Embryonic facial prominence (tissue), 1 donor: ENCODE data around the gene TSHZ1.

Experiments used
- DNase-seq: peaks from one replicate; pipeline ENCODE4 v3.0.0-alpha.2; 2016; ENCODE audit errors: extremely low spot score

Gene TSHZ1

GRCh38 chr18:75248426-75249174 is 38.0 kb downstream of the TSHZ1 start:
- DNase-seq, result no peak

- no peak for DNase-seq
Observed at GRCh38 chr18:75249175-75249518, 38.5 kb downstream of the TSHZ1 start.

DNA sequence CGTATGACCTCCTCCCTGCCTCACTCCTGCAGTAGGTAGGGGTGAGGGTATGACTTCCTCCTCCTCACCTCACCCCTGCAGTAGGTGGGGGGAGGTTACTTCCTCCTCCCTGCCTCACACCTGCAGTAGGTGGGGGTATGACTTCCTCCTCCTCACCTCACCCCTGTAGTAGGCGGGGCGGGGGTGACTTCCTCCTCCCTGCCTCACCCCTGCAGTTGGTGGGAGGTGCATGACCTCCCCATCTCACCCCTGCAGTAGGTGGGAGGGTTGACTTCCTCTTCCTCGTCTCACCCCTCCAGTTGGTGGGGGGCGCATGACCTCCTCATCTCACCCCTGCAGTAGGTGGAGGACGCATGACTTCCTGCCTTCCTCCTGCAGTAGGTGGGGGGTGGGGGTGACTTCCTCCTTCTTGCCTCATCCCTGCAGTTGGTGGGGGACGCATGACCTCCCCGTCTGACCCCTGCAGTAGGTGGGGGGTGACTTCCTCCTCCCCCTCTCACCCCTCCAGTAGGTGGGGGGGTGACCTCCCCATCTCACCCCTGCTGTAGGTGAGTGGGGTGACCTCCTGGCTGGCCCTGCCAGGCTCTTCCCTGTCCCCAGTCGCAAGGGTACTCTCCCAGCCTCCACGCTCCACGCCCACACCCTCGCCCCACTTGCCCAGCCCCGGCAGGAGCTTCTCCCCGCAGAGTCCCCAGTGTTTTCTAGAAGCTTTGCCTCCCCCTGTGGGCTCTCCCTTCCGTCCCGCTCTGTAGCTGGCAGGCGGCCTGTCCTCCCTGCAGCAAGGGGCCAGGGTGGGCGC is 39.3 kb downstream of the TSHZ1 start:
- DNase-seq, result no peak

- no peak for DNase-seq
Observed at GRCh38 chr18:75250471-75250821, 39.8 kb downstream of the TSHZ1 start.

- no peak for DNase-seq
Observed at GRCh38 chr18:75251466-75251865, 40.9 kb downstream of the TSHZ1 start.

GRCh38 chr18:75252136-75252535 is 41.5 kb downstream of the TSHZ1 start:
- DNase-seq, result no peak

- DNase-seq, result no peak
Observed at GRCh38 chr18:75253043-75253442, 42.4 kb downstream of the TSHZ1 start.

DNA sequence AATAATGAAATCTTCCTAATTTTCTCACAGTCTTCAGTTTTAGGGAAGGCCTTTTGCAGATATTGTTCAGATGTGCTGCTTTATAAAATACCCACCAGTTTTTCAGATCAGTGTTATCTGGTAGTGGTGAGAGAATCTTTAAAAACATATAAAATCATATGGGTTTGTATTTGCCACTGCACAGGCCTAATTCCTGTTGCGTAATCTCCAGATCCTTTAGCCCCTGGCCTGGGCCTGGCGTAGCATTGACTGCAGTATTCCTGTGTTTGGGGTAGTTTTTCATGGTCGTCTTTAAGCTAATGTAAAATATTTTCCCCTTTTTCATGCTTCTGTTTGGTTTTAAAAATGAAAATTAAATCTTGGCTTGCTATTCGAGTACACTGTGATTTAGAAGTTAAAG is 43.2 kb downstream of the TSHZ1 start:
- DNase-seq, result no peak

DNA sequence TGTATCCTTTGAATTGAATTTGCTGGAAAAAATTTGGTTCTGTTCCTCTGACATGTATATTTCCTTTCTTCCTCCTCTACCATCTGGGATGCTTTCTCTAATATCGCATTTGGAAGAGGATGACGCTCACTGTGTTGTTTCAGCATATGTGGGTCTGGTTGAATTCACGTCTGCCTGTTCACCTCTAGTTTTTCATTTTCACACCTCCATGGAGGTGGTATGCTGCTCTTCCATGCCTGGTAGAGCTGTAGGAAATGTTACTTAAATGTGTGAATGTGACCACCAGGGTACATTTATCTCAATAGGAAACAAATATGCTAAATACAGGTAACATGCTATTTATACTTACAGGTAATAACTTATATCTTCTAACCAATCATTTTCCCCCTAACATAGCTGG is 44.5 kb downstream of the TSHZ1 start:
- DNase-seq, result no peak

GRCh38 chr18:75256376-75256775 is 45.8 kb downstream of the TSHZ1 start:
- DNase-seq, result no peak

DNA sequence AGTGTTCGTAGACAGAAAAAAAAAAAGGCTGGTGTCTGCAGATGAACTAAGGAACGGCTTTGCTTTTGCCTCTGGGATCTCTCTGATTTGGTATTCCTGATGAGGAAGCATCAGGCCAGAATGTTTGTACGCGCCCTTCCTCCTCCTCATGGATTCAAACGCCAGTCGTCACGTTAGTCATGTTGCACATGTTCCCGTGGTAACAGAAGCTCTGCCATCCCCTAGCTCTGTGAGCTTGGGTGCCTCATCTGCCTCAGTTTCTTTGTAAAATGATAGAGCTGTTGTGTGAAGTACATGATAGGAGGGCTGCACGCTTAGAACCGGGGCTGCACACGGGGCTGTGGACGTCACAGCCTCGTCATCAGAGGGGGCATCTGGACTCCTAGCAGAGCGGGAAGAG is 47.0 kb downstream of the TSHZ1 start:
- DNase-seq, result no peak

DNA sequence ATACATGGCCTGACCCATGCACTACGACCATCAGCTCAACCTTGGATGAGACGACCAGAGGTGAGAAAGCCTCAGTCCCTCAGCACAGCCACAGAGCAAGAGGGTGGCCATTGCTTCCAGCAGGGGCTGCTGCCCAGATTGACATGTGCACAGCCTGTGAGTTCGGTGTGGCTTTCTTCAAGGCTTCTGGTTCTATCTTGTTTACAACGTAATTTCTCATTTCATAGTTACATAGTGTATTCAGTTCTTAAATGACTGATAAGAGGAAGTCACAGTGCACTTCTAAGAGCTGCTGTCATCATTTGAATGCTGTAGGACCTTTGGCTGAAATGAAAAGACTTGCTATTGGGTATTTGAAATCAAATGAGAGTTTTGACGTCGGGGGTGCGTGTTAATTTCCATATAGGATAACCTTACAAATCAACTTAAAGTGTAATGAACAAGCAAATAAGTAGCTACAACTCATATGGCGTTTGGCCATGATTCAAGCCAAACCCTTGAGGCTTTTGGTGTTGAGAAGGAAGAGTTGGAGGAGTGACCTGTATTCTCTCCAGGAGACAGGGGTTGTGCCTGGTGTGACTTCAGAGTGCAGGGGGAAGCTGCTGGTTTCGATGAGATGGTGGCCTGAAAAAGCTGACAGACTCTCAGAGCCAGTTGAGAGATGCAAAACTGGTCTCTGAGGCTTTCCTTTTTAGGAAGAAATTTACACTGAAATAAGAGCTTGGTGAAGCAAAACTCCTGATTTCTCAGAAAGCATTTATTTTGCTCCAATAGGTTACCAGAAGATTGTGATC is 51.0 kb downstream of the TSHZ1 start:
- DNase-seq, result no peak

- no peak for DNase-seq
Observed at GRCh38 chr18:75262511-75262910, 51.9 kb downstream of the TSHZ1 start.

DNA sequence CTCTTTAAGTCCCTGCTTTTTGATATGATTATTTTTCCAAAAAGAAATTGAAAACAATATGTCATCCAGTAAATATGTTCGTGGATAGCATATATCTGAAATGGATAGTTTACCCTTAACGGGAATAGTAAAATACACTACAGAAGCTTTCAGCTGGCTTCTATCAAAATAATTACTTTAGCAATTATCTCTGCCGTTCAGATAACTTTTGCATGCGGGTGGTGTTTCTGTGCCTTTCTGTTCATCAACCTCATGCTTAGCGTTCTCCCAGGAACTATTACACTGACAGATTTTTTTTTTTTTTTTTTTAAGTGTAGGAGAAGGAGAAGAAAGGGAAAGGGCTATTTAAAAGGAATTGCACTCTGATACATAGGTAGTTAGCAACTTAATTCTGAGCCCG is 53.6 kb downstream of the TSHZ1 start:
- no peak for DNase-seq

DNA sequence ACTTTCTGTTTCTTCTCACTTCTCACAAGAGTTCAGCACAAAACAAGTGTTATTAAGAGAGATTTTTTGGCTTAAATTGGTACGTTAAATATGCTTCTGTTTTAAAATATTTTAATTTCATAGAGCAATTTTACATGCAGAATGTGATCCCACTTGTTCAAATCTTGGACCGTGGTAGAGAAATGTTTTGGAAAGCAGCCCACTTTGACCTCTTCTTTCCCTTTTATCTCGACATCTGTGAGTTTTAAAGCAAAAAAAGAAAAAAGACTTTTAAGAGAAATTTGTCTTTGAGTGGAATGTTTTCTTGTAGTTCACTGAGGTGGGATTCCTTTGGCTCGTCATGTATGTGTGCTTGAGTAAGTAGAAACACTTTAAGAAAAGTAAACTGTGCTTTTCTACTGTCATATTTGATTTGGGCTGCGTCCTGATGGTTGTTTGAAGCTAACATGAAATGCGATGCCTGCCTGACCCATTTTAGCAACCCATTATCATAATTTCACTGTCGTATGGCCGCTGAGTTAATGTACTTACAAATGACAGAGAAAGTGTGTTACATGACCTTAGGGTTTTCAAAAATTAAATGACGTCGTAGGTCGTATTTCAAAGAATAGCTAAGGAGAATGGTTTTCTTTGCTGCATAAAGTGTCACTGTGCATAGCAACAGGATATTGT is 54.5 kb downstream of the TSHZ1 start:
- no peak for DNase-seq

DNA sequence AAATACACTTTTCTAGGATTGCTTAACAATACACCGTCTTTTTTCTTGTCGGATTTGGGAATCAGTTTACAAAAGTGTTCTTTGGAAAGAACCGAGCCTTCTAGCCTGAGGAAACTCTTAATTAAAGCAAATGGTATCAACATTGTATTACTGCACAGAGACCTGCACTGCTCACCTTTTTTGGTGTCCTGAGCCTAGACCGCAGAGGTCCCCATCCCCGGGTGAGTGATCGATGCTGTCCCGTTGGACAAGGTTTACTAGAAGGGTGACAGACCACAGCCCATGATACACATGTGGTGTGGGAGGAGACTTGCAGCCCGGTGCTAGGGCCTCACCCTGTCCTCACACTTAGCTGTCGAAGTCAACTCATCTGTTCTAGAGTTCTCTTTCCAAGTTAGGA is 55.3 kb downstream of the TSHZ1 start:
- DNase-seq, result no peak

DNA sequence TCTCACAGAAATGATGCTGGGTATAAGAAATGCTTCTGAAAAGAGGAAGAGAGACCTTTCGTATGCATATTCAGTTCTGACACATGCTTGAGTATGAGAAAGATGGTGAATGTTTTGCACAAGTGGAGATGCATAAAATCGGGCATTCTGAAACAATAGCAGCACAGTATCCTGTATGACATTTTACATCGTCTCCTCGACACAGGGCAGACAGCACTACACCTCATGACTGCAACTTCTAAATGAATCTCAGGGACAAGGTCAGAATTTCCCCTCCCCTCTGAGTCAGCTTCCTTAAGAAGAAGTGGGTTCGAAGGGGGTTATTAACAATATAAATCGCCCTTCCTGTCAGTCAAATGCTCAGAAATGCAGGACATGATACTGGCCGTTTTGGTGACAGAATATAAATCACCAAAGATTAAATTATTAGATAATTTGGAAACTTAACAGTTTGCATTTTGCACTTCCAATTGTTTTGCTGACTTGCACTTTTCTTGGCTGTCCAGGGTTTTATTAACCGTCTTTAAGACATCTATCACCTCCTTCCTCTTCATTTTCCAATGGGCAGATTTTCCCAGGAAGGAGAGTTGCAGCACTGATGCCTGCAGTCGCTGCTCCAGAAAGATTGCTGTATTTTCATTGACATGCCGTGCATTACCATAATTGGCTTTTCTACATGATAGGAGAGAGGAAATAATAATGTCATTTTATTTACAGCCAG is 57.2 kb downstream of the TSHZ1 start:
- no peak for DNase-seq

- no peak for DNase-seq
Observed at GRCh38 chr18:75268364-75268646, 57.7 kb downstream of the TSHZ1 start.

DNA sequence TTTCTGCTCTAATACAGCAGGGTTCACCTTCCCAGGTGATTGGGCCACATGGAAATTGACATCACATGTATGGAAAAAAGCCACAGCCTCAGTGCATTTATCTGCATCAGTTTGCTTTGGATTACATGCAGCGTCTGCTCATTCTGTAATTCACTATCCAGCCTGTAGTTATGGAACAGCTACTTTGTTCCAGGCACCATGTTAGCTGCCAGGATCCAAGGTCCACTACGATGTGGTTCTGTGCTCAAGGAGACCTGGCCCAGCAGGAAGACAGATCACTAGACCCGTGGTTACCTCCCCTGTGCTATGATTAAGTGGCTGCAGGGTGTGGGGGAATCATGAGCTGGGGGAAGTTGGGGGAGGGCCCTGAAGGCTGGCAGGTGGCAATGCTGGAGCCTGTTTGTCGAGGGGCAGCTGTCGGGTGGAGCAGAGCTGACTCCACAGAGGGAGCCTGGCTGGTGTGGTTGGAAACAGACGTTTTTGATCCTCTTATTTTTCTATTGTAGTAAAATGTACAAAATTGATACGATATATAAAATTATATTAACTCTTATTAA is 58.6 kb downstream of the TSHZ1 start:
- no peak for DNase-seq

DNA sequence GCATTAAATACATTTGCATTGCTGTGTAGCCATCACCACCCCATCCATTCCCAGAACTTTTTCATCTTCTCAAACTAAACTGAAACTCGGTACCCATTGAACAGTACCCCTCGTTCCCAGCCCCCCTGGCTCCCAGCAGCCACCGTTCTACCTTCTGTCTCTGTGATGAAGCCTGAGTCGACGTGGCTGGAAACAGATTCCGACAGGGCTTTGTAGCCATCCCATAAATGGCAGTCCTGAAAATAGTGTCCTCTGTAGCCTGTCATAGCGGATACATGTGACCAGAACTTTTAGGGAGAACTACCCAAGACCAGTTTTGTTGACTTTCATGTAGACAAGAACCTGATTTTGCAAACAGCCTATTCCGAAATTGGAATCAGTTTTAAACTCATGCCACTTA is 59.1 kb downstream of the TSHZ1 start:
- no peak for DNase-seq

DNA sequence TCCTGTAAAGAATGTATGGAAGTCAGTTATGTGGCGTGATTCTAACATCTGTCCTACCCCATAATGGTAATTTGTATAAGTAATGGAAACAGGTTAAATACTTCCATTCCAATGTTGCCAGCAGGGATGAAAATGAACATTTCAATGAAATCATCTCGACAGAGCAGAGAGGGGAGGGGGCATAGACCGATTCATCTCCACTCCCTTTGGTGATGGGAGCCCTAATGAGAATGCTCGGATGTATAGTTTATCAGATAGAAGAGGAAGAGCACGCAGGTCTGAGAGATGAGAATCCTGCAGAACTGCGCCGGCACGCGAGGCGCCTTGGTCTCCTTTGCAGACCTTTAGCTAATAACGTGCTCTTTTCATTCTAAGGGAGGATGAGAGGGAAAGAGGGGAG is 61.4 kb downstream of the TSHZ1 start:
- no peak for DNase-seq
